T-helper 2 cell (primary cell): ENCODE results near the gene CREB3.

ENCODE experiments used
- DNase-seq, 5 experiments: peaks; one replicate each; pipeline versions ENCODE4 v3.0.0 to v3.0.0-alpha.2; 2012 to 2022

The CREB3 gene

GRCh38 chr9:35702696-35703095 lies 29.8 kb upstream of the CREB3 start:
- no peak for DNase-seq

DNA sequence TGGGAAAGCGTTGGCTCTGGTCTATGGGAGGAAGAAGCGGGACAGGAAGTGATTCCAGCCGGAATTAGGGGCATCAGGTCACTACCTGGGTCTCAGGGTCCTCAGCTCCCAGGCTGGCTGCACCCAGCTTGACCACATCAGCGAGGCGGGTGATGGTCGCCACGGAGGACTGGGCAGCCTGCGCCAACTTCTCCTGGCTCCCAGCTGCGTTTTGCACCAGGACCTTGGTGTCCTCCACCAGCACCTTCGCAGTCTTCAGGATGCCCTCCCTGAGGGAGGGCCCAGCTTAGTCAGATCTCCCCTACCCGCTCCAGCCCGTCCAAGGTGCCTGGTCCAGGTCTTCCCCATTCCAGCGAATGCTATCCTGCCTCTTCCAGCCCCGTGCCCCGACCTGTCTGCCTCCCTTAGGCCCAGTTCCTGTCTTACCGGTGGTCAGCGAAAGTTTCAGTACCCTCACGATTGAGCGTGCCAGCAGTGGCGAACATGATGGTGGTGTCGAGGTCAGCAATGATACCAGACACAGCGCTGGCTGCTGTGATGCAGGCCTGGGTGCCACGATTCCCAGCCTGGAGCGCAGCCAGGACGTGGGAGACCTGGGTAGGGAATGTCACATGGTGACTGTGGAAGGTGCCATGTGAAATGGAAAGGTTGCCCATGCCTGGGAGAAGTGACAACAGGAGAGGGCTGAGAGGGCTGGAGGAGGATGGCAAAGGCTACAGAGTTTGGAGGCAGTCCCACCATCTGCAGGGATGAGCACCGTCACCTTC lies 28.4 kb upstream of the CREB3 start:
- DNase-seq: no peak

- no peak for DNase-seq
These were observed 27.1 kb upstream of the CREB3 start for GRCh38 chr9:35705372-35705771.

GRCh38 chr9:35705836-35706430 lies 26.5 kb upstream of the CREB3 start:
- no peak for DNase-seq

DNA sequence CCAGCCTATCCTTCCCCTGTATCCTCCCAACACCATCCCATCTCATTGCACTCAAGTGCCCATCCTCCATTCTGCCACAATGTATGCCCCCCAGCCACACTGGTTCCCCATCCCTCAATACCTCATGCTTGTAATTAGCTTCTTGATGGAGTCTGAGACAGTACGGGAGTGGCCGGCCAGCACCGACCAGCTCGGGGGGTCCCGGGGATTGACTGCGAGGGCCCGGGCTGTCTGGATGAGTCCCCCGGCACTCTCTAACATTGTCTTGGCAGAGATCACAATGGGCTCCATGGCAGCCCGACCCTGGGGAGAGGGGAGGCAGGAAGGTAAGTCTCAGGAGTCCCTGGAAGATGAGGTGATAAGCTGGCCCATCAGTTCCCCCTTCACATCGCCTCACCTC lies 25.5 kb upstream of the CREB3 start:
- no peak for DNase-seq

DNA sequence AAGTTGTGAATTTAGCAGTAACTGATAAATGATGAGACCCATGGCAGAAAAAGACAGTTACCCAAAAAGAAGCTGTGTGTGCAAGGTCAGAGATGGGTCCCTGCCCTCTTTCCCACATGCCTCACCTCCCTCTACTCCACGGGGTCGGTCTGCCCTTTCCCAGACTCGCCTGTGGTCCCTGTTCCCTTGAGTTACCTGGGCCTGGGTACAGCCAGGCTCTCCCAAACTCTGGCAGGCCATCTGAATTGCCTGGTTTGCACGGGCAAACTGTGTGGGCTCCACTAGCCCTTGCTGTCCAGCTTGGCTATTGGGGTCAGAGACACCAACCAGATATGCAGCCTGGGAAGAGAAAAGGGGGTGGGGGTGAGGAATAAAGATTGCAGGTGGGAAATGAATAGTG lies 24.3 kb upstream of the CREB3 start:
- no peak for DNase-seq

DNA sequence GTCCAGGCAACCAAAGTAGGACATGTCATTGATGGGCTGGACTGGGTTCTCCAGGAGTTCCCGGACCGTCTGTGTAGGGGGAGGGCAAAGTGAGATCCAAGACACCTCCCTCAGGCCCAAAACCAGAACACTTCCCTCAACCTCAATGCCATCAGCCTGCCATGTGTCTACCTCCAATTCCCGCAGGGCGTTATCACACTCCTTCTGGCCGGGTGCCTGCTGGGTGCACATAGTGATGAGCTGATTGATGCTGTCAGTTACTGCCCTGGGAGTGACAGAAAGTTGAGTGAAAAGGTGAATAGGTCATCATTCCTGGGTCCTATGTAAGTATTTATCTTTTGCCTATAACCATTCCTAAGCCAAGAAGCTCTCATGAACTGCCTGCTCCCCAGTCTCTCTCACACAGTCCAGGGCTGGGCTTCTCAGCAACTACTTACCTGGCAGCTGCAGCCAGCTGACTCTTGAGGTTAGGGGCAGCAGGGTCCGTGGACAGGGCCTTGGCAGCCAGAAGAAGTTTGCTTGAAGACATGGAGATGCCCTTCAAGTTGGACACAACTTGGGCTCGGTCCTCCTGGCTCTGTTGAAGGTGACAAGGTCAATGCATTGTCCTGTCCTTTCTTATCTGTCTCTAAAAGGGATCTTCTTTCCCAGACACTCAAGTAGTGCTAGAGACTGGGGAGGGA lies 21.5 kb upstream of the CREB3 start:
- DNase-seq: no peak

- DNase-seq: no peak
These were observed 20.7 kb upstream of the CREB3 start for GRCh38 chr9:35711501-35712428.

DNA sequence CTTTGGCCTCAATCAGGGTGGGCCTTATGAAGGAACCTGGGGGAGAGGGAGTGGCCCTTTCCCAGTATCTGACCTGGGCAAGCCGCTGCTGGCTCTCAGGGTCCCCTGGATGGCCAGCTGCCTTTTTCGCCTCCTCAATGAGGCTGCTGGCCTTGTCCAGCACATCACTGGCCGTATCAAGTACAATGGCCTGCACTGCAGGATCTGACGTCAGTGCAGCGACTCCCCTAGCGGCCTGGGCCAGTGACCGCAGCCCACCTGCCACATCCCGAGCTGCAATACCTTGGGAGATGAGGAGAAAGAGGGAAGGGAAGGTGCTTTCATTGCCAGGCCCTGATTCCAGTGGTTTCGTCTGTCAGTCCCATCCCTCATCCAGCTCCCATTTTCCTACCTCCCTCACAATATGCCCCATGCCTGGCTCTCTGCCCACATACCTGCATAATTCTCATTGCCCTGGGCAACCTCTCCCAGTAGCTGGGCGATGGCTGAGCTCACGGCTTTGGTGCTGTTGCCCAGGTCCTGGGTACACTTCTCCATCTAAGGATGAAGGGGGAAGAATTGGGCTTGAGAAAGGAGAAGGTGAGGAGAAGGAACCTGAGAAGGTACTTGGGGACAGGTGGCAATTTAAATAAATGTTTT lies 19.6 kb upstream of the CREB3 start:
- DNase-seq: no peak

GRCh38 chr9:35713578-35713977 lies 18.9 kb upstream of the CREB3 start:
- DNase-seq: no peak

GRCh38 chr9:35714123-35714522 lies 18.3 kb upstream of the CREB3 start:
- DNase-seq: no peak

DNA sequence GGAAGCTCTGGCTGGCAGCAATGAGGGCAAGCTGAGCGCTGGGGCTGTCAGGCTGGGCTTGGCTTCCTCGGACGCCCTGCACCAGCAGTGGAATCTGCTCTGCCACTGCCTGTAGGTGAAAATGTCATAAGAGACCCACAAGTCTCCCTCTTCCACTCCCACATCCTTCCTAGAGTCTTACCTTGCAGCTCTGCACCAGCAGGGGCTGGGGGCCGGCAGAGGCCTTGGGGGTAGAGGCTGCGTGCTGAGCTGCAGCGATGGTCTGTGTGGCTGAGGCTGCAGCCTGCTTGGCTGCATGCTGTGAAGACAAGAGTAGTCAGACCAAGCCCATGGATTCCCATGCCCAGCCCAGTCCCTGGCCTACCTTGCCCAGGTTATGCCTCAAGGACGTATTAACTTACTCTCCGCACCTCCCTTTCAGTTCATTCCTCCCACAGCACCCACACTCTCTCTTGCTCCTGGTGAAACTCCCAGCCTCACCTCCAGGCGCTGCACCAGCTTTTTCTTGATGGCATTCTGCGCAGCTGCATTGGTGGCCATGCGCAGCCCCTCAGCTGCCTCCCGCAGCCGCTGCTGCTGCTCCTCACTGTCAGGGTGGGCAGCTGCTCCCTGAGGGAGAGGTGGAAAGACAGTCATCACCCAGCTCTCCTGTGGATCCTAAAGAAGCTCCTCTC lies 17.8 kb upstream of the CREB3 start:
- DNase-seq: no peak

DNA sequence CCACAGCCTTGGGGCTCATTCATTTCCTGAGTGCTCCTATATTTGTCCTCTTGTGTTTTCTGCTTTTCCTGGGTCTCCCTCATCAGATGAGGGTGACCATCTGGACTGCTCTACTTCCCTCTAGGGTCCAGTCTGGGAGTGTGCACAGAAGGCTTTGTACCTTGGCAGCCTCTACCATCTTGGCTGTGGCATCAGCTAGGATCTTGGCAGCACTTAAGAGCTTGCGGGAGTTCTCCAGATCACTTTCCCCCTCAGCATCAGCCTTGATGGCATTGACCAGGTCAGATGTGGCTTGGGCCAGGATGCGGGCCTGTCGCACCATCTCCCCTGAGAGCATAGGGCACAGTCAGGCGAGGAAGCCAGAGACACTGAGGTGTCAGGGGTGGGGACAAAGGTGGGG lies 16.2 kb upstream of the CREB3 start:
- no peak for DNase-seq

DNA sequence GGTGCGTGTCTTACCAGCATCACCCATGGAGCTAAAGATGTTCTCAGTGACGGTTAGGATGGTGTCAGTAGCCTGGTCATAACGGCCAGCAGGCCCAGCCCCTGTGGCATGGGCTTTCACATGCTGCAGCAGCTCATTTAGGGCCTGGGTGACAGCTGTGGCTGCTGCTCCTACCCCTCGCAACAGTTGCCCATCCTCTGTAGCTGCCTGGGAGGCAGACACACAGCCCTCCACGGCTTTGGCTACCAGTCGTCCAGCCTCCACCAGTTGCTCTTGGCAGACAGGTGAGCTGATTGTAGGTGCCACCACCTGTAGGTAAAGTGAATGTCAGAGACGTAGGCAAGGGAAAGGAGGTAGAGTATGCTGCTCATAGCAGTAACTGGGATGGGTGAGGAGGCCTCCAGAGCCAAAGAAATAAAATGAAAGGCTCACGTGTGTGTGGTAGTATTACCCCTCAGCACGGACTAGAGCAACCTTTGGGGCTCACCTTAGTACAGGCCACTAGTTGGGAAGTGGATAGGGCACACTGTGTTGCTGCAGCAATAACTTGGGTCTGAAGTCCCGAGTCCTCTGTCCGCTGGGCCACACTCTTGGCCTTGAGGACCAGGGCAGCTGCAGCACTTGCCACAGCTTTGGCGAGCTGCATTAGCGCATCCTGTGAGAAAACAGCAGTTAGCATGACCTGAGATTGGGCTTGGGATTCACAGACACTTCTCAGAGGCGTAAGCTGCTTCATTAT lies 15.2 kb upstream of the CREB3 start:
- DNase-seq: no peak

DNA sequence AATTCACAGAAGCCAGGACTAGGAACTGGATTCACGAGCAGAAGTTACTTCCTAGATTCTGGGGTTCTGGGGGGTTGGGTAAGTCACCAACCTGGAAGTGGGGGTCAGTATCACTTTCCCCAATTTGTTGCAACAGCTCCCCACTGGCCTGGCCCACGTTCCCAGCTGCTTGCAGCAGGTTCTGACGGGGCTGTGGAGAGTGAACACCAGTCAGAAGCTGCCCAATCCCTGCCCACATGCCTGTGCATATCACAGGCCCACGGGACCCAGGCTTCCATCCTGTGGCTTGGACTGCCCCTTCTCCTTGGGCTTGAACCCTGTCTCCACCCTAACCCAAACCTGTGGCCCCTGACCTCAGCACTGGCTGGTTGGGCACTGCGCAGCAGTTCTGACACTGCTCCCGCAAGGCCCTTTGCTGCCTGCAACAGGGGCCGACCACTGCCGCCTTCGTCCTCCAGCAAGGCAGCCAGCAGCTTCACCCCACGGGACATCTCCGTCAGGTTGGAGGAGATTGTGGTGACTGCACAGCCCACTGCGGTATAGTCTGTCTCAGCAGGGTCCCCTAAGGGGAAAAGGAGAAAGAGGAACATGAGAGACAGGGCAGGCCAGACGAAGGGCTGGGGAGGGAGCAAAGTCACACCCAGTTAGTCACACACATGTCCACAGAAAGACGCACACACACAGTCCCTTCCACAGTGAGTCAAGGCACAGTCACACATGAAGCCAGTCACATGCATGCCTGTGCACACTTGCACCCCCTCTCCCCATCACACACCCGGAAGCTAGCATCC lies 13.6 kb upstream of the CREB3 start:
- no peak for DNase-seq

DNA sequence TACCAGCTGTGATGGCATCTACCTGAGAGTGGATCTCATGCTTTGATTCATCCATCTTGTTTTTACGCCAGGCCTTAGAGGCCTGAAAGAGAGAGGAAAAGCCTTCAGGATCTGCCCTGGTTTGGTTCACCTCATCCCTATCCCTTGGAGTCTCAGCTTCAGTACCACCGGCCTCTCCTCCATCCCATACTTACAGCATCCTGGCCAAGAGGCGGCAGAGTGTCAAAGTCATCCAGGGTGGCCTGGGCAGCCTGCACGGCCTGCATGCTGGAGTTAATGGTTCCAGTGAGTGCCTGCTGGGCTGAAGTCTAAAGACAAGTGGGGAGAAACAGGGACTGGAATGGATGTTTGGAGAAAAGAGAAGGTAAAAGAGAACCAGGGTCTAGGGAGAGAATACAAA lies 12.9 kb upstream of the CREB3 start:
- DNase-seq: no peak

- no peak for DNase-seq
These were observed 9.0 kb upstream of the CREB3 start for GRCh38 chr9:35723426-35723825.

DNA sequence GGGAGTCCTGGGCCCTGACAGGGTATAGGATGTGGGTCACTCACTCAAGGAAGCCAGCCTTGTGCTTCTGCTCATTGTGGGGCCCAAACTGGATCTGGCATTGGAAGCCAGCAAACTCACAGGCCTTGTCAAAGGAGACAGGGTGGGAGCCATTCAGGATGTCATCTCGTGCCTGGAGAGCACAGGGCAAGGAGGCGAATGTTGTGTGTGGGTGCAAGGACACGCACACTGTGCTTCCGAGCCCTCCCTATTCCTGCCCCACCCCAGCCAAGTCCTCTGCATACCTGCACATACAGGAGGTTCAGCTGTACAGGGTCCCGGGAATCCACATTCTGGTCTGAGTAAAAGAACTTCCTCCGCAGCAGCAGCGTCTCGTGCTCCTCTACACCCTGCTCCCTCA lies 8.6 kb upstream of the CREB3 start:
- no peak for DNase-seq

- no peak for DNase-seq
These were observed 7.1 kb upstream of the CREB3 start for GRCh38 chr9:35725362-35725761.

DNA sequence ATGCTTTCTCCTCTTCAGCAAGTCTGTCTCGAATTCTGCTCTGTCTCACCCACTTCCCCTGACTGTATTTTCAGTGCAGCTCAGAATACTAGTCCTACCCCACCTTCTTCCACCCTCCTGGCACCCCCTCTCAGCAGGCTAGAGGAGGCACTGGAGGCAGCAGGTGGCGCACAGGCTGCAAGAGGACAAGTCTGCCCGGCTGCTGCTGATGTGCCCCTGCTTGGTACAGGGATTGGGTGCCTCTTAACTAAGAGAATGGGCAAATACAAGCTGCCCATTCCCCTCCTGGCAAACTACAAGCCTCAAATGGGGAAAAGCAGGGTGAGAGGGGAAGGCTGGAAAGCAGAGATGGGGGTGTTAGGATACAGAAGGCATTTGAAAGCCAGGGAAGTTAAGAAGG lies 5.5 kb upstream of the CREB3 start:
- peak in 1 of 5 experiments; percentile 78 for DNase-seq
